ENCODE results near the gene VTA1. TPM values are rescaled to one million over a fixed set of nuclear protein-coding genes. Genes with fewer than 3 reads are reported as not detected.
A peak's percentile ranks its signal among the peaks of the same experiment; 100 is the strongest.

Gene VTA1
- total and polyA plus RNA-seq, 2 of the 13 experiments (the other 11 are each of a cell fraction or from before 2014, with no cell fraction given) = 70.7 to 89.1 TPM

DNA sequence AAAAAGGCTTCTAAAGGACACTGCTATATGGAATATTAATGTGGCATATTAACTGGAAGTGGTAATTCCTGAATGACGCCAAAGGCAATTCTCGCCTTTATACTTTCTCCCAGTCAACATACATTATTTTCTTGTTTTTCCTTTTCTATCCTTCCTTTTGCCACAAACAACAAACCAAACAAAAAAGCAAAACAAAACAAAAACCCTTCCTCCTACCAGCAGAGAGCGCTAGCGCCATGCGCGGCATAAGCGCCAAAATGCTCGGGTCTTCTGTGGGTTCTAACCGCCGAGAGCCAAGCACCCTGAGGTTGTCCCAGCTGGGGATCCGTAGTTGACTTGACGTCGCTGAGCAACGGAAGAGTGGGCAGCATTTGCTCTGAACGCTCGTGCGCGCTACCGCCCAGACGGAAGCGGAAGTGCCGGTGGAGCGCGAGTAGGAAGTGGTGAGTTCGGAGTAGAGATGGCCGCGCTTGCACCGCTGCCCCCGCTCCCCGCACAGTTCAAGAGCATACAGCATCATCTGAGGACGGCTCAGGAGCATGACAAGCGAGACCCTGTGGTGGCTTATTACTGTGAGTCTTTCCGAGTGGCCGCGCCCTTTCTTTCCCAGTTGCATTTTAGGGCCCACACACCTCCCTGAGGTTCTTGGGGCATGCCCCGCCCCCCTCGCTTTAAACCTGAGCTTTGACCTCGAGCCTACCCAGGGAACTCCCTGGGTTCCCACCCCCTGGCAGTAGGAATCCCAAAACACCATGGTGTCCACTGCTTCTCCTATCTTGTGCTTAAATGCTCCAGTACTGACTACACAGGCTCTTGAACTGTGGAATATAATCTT is at the start of gene VTA1, which contains the start of gene NMBR (continued):
- TF ChIP-seq, protein P1, sequence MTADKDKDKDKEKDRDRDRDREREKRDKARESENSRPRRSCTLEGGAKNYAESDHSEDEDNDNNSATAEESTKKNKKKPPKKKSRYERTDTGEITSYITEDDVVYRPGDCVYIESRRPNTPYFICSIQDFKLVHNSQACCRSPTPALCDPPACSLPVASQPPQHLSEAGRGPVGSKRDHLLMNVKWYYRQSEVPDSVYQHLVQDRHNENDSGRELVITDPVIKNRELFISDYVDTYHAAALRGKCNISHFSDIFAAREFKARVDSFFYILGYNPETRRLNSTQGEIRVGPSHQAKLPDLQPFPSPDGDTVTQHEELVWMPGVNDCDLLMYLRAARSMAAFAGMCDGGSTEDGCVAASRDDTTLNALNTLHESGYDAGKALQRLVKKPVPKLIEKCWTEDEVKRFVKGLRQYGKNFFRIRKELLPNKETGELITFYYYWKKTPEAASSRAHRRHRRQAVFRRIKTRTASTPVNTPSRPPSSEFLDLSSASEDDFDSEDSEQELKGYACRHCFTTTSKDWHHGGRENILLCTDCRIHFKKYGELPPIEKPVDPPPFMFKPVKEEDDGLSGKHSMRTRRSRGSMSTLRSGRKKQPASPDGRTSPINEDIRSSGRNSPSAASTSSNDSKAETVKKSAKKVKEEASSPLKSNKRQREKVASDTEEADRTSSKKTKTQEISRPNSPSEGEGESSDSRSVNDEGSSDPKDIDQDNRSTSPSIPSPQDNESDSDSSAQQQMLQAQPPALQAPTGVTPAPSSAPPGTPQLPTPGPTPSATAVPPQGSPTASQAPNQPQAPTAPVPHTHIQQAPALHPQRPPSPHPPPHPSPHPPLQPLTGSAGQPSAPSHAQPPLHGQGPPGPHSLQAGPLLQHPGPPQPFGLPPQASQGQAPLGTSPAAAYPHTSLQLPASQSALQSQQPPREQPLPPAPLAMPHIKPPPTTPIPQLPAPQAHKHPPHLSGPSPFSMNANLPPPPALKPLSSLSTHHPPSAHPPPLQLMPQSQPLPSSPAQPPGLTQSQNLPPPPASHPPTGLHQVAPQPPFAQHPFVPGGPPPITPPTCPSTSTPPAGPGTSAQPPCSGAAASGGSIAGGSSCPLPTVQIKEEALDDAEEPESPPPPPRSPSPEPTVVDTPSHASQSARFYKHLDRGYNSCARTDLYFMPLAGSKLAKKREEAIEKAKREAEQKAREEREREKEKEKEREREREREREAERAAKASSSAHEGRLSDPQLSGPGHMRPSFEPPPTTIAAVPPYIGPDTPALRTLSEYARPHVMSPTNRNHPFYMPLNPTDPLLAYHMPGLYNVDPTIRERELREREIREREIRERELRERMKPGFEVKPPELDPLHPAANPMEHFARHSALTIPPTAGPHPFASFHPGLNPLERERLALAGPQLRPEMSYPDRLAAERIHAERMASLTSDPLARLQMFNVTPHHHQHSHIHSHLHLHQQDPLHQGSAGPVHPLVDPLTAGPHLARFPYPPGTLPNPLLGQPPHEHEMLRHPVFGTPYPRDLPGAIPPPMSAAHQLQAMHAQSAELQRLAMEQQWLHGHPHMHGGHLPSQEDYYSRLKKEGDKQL (CRISPR knock-in tag; IDR thresholded peaks at IDR 0.05; ENCODE audit: low read depth) = no peak
- TF ChIP-seq MED1 (CRISPR knock-in tag; IDR thresholded peaks at IDR 0.05) = peak; percentile 93
- TF ChIP-seq HHEX (CRISPR knock-in tag; IDR thresholded peaks at IDR 0.05) = no peak
- peak; percentile 100 for TF ChIP-seq PHF20 (CRISPR knock-in tag; IDR thresholded peaks at IDR 0.05)
- TF ChIP-seq TARDBP (CRISPR knock-in tag; IDR thresholded peaks at IDR 0.05) = peak; percentile 99
- TF ChIP-seq, protein P2, sequence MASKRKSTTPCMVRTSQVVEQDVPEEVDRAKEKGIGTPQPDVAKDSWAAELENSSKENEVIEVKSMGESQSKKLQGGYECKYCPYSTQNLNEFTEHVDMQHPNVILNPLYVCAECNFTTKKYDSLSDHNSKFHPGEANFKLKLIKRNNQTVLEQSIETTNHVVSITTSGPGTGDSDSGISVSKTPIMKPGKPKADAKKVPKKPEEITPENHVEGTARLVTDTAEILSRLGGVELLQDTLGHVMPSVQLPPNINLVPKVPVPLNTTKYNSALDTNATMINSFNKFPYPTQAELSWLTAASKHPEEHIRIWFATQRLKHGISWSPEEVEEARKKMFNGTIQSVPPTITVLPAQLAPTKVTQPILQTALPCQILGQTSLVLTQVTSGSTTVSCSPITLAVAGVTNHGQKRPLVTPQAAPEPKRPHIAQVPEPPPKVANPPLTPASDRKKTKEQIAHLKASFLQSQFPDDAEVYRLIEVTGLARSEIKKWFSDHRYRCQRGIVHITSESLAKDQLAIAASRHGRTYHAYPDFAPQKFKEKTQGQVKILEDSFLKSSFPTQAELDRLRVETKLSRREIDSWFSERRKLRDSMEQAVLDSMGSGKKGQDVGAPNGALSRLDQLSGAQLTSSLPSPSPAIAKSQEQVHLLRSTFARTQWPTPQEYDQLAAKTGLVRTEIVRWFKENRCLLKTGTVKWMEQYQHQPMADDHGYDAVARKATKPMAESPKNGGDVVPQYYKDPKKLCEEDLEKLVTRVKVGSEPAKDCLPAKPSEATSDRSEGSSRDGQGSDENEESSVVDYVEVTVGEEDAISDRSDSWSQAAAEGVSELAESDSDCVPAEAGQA (IDR thresholded peaks at IDR 0.05; ENCODE audit: low read depth) = peak; percentile 93
- TF ChIP-seq, protein P2 (CRISPR knock-in tag; IDR thresholded peaks at IDR 0.05; ENCODE audit: borderline replicate concordance) = no peak
- TF ChIP-seq BRD4 (CRISPR knock-in tag; IDR thresholded peaks at IDR 0.05) = peak; percentile 92; the same call in 1 of the 2 replicates
- TF ChIP-seq NR2F2 (IDR thresholded peaks at IDR 0.05; ENCODE audit: borderline replicate concordance, low read depth) = peak; percentile 82
- peak; percentile 90 for TF ChIP-seq ZBTB7B (CRISPR knock-in tag; IDR thresholded peaks at IDR 0.05)
- peak; percentile 73 for TF ChIP-seq HMG20B (CRISPR knock-in tag; conservative IDR thresholded peaks at IDR 0.05)
- peak; percentile 89 for TF ChIP-seq ZNF883 (CRISPR knock-in tag; IDR thresholded peaks at IDR 0.05; ENCODE audit: not compliant biosample characterization)
- peak; percentile 97; the same call in 1 of the 2 replicates for TF ChIP-seq ZFP41 (CRISPR knock-in tag; IDR thresholded peaks at IDR 0.05; ENCODE audit: borderline replicate concordance)
- TF ChIP-seq NR2C2 (CRISPR knock-in tag; IDR thresholded peaks at IDR 0.05; ENCODE audit: borderline replicate concordance) = peak; percentile 93
- no peak for TF ChIP-seq AGO1 (IDR thresholded peaks at IDR 0.05; ENCODE audit: low read depth, low read length, poor library complexity, severe bottlenecking)
- TF ChIP-seq NCOR1 (IDR thresholded peaks at IDR 0.05; ENCODE audit: borderline replicate concordance, low read length) = peak; percentile 89

All from HepG2 (cell line).